C4-2B (cell line): ENCODE results near the gene FAM124A.

Source experiments
- H3K27ac ChIP-seq: fragments of 450-650 bp; 2 replicates; pipeline ENCODE4 v1.5.1; 2017
- ZFX ChIP-seq: fragments of 450-650 bp; IDR thresholded peaks from 2 replicates; pipeline ENCODE4 v1.6.1; 2017
- TF ChIP-seq, protein P1 (sequence below): fragments of 450-650 bp; conservative IDR thresholded peaks from 2 replicates; pipeline ENCODE4 v1.5.1; 2017; ENCODE audit warnings: mild to moderate bottlenecking

Gene FAM124A

DNA sequence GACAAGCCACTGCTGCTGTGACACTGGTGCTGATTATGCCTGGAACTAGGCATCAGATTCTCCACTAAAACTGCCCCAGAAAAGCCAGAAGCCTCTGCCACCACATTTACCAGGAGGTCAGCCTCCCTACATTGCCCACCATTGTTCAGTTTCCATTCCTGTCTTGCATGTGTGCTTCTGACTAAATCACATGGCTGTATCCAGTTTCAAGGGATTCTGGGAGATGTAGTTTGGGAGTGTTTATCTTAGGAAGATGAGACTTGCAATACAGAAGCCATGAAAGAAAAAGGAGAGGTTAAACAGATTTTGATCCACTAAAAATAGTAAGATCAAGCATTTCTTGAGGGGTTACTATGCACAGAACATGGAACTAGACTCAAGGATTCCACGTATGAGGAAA lies 76.6 kb downstream of the FAM124A start:
- no peak overlapping the region for H3K27ac ChIP-seq
- TF ChIP-seq ZFX: no peak
- TF ChIP-seq, protein P1, sequence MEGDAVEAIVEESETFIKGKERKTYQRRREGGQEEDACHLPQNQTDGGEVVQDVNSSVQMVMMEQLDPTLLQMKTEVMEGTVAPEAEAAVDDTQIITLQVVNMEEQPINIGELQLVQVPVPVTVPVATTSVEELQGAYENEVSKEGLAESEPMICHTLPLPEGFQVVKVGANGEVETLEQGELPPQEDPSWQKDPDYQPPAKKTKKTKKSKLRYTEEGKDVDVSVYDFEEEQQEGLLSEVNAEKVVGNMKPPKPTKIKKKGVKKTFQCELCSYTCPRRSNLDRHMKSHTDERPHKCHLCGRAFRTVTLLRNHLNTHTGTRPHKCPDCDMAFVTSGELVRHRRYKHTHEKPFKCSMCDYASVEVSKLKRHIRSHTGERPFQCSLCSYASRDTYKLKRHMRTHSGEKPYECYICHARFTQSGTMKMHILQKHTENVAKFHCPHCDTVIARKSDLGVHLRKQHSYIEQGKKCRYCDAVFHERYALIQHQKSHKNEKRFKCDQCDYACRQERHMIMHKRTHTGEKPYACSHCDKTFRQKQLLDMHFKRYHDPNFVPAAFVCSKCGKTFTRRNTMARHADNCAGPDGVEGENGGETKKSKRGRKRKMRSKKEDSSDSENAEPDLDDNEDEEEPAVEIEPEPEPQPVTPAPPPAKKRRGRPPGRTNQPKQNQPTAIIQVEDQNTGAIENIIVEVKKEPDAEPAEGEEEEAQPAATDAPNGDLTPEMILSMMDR: no peak

DNA sequence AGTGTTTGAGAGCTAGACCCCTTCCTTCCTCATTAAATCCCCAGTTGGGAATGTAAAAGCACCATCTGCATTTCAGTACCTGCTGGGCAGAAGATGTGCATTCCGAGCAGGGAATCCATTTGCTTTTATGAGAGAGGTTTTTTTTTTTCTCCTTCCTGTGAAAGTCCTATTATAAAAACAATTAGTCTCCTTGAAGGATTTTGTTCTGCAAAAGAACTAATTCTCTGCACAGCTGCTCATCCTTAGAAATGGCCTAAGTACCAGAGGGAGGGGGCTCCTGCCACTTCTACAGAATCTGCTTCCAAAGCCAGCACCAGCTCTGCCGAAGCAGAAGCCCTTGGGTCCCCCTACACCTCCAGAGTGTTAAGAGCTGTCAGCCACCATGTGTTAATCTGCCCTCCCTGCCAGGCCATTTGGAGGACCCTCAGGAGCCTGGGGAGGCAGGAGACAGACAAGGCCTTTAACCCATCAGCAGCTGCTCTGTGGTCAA lies 80.9 kb downstream of the FAM124A start:
- no peak overlapping the region for H3K27ac ChIP-seq
- TF ChIP-seq, protein P1: no peak
- no peak for TF ChIP-seq ZFX

DNA sequence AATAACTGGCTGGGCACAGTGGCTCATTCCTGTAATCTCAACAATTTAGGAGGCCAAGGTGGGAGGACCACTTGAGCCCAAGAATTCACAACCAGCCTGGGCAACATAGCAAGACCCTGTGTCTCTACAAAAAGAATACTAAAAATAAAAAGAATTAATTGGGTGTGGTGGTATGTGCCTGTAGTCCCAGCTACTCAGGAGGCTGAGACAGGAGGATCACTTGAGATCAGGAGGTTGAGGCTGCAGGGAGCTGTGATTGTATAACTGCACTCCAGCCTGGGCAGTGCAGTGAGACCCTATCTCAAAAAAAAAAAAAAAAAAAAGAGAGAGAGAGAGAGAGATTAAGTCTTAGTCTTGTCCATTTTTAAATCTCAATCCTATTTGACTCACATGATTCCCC lies 81.7 kb downstream of the FAM124A start:
- TF ChIP-seq, protein P1: no peak
- no peak for TF ChIP-seq ZFX
- no peak overlapping the region for H3K27ac ChIP-seq

DNA sequence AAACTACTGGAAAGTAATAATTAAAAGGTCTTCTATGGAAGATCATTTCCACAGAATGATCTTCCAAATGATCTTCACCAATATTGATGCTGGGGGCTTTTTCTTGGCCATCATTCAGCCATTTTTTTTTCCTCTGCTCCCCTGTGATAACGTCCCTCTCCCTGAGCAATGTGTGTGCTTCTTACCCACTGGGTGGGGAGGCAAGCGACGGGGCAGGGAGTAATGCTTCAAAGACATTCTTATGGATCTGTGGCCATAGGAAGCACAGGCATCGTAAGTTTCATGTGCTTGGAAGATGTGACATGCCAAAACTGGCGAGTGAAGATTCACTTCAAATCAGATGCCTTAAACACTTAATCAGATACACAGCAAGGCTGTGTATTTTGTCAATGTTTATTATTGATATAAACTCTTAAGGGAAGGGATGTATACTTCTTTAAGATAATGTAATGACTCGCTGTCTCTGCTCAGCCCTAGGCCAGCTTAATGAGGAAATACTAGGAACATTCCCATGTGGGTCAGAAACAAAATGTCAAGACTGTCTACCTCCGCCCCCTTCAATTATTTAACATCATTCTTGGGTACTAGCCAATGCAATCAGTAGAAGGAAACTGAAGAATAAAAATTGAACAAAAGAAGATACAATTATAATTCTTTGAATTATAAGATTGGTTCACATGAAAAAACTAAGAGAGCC lies 83.2 kb downstream of the FAM124A start:
- no peak overlapping the region for H3K27ac ChIP-seq

DNA sequence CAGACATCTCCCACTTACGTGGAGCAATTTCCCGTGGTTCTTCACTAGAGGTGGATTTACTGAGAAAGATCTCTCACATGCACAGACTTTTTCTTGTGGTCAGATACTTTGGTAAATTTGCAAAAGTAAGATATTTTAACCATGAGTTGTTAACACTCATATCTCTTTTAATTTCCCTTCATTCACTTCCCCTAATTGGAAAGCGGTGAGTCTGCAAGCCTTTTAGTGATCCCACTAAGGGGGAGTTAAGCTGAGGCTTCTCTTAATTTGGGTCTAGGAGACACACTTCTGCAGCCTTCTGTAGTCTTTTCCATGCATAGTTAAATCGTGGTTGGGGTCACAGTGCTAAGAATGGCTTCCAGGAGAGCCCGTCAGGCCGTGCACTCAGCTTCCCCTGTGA lies 86.6 kb downstream of the FAM124A start:
- TF ChIP-seq ZFX: no peak
- TF ChIP-seq, protein P1: no peak
- H3K27ac ChIP-seq: no peak overlapping the region

More for the DNA sequence above, 83.2 kb downstream of the FAM124A start:
- TF ChIP-seq, protein P1: no peak
- no peak for TF ChIP-seq ZFX

DNA sequence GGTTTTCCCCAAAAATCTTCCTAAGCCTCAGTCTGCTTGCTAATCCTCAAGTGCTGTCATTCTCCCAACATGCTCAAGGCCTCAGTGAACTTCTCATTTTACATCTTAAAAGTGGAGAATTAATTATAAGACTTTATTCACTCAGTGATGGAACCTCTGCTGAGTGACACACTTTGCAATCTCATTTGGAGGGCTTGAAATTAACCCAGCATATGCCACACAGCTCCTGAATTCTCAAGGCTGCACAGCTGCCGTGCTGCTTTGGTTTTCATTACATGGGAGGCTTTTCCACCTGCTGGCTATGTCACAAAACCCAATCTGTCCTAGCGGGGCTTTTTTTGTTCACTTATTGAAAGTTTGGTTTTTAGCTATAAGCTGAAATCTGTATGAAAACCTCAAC lies 89.0 kb downstream of the FAM124A start:
- H3K27ac ChIP-seq: no peak overlapping the region
- TF ChIP-seq ZFX: no peak
- TF ChIP-seq, protein P1: no peak

DNA sequence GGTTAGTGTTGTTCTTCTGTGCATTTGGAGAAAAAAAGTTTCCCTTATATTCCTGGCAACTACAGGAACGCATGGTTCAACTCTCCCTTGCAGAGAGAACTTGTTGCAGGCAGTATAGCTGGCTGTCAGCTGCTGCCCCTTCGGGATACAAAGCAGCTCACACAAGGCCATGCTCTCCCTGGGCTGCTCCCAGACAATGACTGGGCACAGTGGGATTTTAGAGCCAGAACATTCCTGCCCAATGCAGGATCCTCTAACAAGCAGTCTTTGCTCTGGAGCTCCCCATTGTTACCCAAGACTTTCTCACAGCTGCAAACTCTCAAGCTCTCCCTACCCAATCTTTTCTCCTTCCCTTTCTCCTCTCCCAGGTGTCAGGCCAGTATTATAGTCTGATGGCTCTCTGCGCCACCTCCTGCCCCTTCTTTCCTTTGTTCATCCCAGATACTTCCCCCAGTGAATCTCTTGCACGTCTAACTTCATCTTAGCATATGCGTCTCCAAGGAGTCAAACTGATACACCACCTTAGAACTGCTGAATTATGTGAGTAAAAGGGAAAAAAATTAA lies 89.8 kb downstream of the FAM124A start:
- H3K27ac ChIP-seq: no peak overlapping the region
- TF ChIP-seq, protein P1: no peak
- TF ChIP-seq ZFX: no peak
